MCF 10A (cell line): ENCODE results near the gene RNF6. TPM values are rescaled to one million over a fixed set of nuclear protein-coding genes. Genes with fewer than 3 reads are reported as not detected.

Source experiments
- BruUV-seq: library from RNA; stranded (reverse); fragments of 400-500 nt; replicated peaks from 2 replicates; lab custom pipeline; 2021; lab: Mats Ljungman, UMichigan
- CTCF ChIA-PET: fragments of 300-600 bp; sonication (Branson Sonifier 250); formaldehyde crosslinking; extraction: SDS; loops from one replicate; lab custom pipeline; 2021; ENCODE audit warnings: antibody characterized with exemption, inconsistent platforms; lab: Yijun Ruan, JAX
- POLR2A ChIA-PET: fragments of 300-600, 350-650 bp; sonication (Branson Sonifier 250); formaldehyde crosslinking; extraction: SDS; loops from one replicate; lab custom pipeline; 2020; ENCODE audit warnings: antibody characterized with exemption, inconsistent platforms; lab: Yijun Ruan, JAX
- DNase-seq: peaks from one replicate; pipeline ENCODE4 v3.0.0-alpha.2; 2018; ENCODE audit not compliant: unreplicated experiment
- H3K27ac Mint-ChIP-seq: one replicate; pipeline ENCODE4 v1.8.0; 2022; ENCODE audit warnings: mild to moderate bottlenecking, low read depth, mixed read lengths; ENCODE audit not compliant: unreplicated experiment
- H3K27me3 Mint-ChIP-seq: one replicate; pipeline ENCODE4 v1.8.0; 2022; ENCODE audit warnings: mixed read lengths; ENCODE audit not compliant: insufficient read depth, unreplicated experiment
- H3K36me3 Mint-ChIP-seq: one replicate; pipeline ENCODE4 v1.8.0; 2022; ENCODE audit warnings: mild to moderate bottlenecking, moderate library complexity, mixed read lengths; ENCODE audit not compliant: insufficient read depth, unreplicated experiment
- H3K4me1 Mint-ChIP-seq: one replicate; pipeline ENCODE4 v1.8.0; 2022; ENCODE audit warnings: mixed read lengths; ENCODE audit not compliant: insufficient read depth, unreplicated experiment
- H3K4me3 Mint-ChIP-seq: one replicate; pipeline ENCODE4 v1.8.0; 2022; ENCODE audit warnings: mild to moderate bottlenecking, moderate library complexity, mixed read lengths; ENCODE audit not compliant: unreplicated experiment
- H3K9me3 Mint-ChIP-seq: one replicate; pipeline ENCODE4 v1.8.0; 2022; ENCODE audit warnings: mixed read lengths; ENCODE audit not compliant: unreplicated experiment
- CTCF ChIP-seq: fragments of 200-600 bp; IDR thresholded peaks from one replicate; pipeline ENCODE4 v1.8.0; 2022; ENCODE audit warnings: antibody characterized with exemption, mild to moderate bottlenecking; ENCODE audit not compliant: unreplicated experiment
- intact Hi-C: fragments of 100-400 bp; cut with micrococcal nuclease; formaldehyde crosslinking; loops from 2 replicates; pipeline ENCODE4 v1.14.1; 2022
- total RNA-seq: library from RNA; stranded (reverse); gene quantifications from 2 replicates; pipeline ENCODE4 v1.2.3, GENCODE V29; 2022

The RNF6 gene
- total RNA-seq, 1 experiment from 2014 or later = 81.9 TPM

DNA sequence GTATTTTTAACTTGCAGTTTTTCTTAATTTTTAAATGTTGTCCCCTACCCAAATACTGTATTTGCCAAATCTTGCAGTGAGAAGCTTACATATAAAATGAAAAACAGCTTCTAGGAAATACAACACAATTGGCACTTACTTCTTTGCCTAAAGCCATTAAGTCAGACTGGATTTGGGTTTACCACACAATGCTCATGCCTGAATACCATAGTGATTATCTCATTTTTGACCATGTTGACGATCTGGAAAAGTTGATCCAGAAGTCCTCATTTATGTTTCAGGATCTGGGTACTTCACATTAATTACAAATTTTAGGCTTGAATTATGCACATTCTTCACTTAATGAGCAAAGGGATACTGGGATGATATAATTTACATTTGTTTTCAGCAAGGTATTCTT lies 2.4 kb downstream of the RNF6 start:
- intact Hi-C loops = no loop called here
- TF ChIP-seq CTCF = no peak
- peaks cover 62% of the 10 kb centered on the region for H3K36me3 Mint-ChIP-seq
- peak; percentile 1 for DNase-seq
- H3K4me3 Mint-ChIP-seq = peak overlapping the region; percentile 99
- POLR2A ChIA-PET = interaction anchor here (0.5 to 3.6 kb wide), 6 partner anchors 9 to 788 kb away, joined by 3 to 48 read pairs (median 10); partner anchors contain the start of gene CDK8
- BruUV-seq = no TSS peak
- peaks cover 20% of the 10 kb centered on the region for H3K4me1 Mint-ChIP-seq
- no peak overlapping the region for H3K27ac Mint-ChIP-seq
- H3K9me3 Mint-ChIP-seq = no peaks in the 10 kb centered on the region
- CTCF ChIA-PET = interaction anchor here (0.9 to 1.7 kb wide), 3 partner anchors 26 to 37 kb away, joined by 4 to 6 read pairs (median 4); no protein-coding TSS in a partner anchor
- H3K27me3 Mint-ChIP-seq = no peaks in the 10 kb centered on the region

DNA sequence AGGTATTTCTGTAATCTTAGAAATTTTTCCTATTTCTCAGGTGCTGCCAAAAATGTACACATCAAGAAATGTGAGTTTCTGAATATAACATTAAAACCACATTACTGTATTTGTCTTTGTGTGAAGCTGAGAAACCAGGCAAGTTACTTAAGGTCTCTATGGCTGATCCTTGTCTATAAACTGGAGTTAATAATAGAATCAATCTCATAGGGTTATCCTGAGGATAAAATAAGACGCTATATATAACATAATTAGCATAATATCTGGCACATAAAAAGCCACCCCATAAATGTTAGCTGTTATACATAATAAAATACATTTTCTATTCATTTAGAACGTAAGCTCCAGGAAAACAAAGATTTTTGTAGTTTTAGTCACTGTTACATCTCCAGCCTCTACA lies 6.1 kb downstream of the RNF6 start:
- DNase-seq = no peak
- intact Hi-C loops = no loop called here
- TF ChIP-seq CTCF = no peak
- H3K4me1 Mint-ChIP-seq = peaks cover 10% of the 10 kb centered on the region
- H3K36me3 Mint-ChIP-seq = peaks cover 80% of the 10 kb centered on the region
- BruUV-seq = no TSS peak
- POLR2A ChIA-PET = interaction anchor here (1.1 kb wide), 1 partner anchor 25 kb away, joined by 4 read pairs; no protein-coding TSS in a partner anchor
- no peak overlapping the region for H3K4me3 Mint-ChIP-seq
- H3K27ac Mint-ChIP-seq = no peak overlapping the region
- CTCF ChIA-PET = interaction anchor here (0.9 kb wide), 2 partner anchors 31 to 482 kb away, joined by 3 to 6 read pairs; no protein-coding TSS in a partner anchor
- H3K9me3 Mint-ChIP-seq = no peaks in the 10 kb centered on the region
- H3K27me3 Mint-ChIP-seq = no peaks in the 10 kb centered on the region

DNA sequence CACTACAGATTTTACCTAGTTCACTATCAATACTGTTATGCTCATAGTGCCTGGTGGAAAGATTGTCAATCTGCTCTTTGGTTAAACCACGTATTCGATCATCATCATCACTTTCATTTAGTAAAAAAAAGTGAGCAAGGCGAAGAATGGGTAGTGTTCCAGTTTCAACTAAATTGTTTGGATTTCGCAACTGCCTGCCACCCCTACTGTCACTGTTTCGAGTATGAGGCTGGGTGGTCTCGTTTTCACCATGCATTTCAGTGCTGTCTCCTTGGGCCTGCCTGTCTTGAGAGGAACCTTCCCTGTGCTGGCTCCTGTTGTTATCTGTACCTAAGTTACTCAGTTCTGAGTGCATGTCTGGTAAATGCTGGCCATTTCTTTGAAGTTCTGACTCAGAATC lies 8.1 kb downstream of the RNF6 start:
- H3K27me3 Mint-ChIP-seq = no peaks in the 10 kb centered on the region
- ChIA-PET POLR2A (interaction anchor here (1.5 kb wide), 1 partner anchor 28 kb away, joined by 4 read pairs; no protein-coding TSS in a partner anchor), CTCF (no interaction called here)
- no peaks in the 10 kb centered on the region for H3K4me1 Mint-ChIP-seq
- H3K9me3 Mint-ChIP-seq = no peaks in the 10 kb centered on the region
- no peak for DNase-seq
- peaks cover 64% of the 10 kb centered on the region for H3K36me3 Mint-ChIP-seq
- no TSS peak for BruUV-seq
- intact Hi-C loops = no loop called here
- no peak for TF ChIP-seq CTCF
- H3K4me3 Mint-ChIP-seq = no peak overlapping the region
- H3K27ac Mint-ChIP-seq = no peak overlapping the region

DNA sequence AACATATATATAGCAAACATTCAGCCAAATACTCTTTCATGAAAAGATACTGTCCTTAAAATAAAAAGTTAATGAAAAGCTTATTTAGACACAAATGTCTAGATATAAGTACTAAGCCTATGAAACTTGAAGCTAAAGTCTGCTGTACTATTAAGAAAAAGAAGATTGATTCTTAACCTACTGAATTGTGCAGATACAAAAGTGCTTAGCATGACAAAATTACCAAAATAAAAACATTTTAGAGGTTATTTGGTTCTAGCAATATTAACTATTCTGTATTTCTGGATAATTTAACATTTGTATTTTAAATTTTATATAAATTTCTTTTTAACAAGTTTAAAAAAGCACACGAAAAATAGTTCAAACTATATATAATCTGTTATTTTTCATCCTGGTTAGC lies 8.8 kb downstream of the RNF6 start:
- no peaks in the 10 kb centered on the region for H3K9me3 Mint-ChIP-seq
- POLR2A ChIA-PET = interaction anchor here (1.0 to 1.5 kb wide), 2 partner anchors 8 to 27 kb away, joined by 4 to 5 read pairs; partner anchors contain the start of gene RNF6

More for the DNA sequence above, 8.8 kb downstream of the RNF6 start:
- no peak overlapping the region for H3K27ac Mint-ChIP-seq
- no peak overlapping the region for H3K4me3 Mint-ChIP-seq
- no peaks in the 10 kb centered on the region for H3K4me1 Mint-ChIP-seq
- BruUV-seq = no TSS peak
- intact Hi-C loops = no loop called here
- no peak for TF ChIP-seq CTCF
- H3K36me3 Mint-ChIP-seq = peaks cover 59% of the 10 kb centered on the region
- CTCF ChIA-PET = interaction anchor here (0.5 kb wide), 1 partner anchor 28 kb away, joined by 3 read pairs; no protein-coding TSS in a partner anchor
- no peaks in the 10 kb centered on the region for H3K27me3 Mint-ChIP-seq
- DNase-seq = no peak
